HUES6 (cell line): Measurements from ENCODE around the gene GRB2.
"Not testable (repeated sequence)": the region's sequence is repeated elsewhere in the genome, so short reads cannot be mapped to it uniquely, and the experiment has no call there.

Experiments
- H3K27ac ChIP-seq: 2 replicates; pipeline ENCODE4 v1.7.0; 2013; ENCODE audit warnings: low read depth, mild to moderate bottlenecking, low read length, inconsistent platforms
- H3K27me3 ChIP-seq: 2 replicates; pipeline ENCODE4 v1.6.1; 2013; ENCODE audit warnings: low read length; ENCODE audit not compliant: control insufficient read depth, insufficient read depth
- H3K36me3 ChIP-seq: 2 replicates; pipeline ENCODE4 v1.6.1; 2013; ENCODE audit warnings: low read length; ENCODE audit not compliant: control insufficient read depth, insufficient read depth
- H3K4me1 ChIP-seq: 2 replicates; pipeline ENCODE4 v1.6.1; 2013; ENCODE audit warnings: low read length; ENCODE audit not compliant: control insufficient read depth, insufficient read depth
- H3K4me3 ChIP-seq: 2 replicates; pipeline ENCODE4 v1.5.1; 2013; ENCODE audit warnings: low read depth, low read length
- H3K9ac ChIP-seq: one replicate; pipeline ENCODE4 v1.6.1; 2013; ENCODE audit warnings: mild to moderate bottlenecking, low read length
- H3K9me3 ChIP-seq: 2 replicates; pipeline ENCODE4 v1.6.1; 2013; ENCODE audit warnings: low read depth, low read length; ENCODE audit not compliant: control insufficient read depth, insufficient read depth

The GRB2 gene

DNA sequence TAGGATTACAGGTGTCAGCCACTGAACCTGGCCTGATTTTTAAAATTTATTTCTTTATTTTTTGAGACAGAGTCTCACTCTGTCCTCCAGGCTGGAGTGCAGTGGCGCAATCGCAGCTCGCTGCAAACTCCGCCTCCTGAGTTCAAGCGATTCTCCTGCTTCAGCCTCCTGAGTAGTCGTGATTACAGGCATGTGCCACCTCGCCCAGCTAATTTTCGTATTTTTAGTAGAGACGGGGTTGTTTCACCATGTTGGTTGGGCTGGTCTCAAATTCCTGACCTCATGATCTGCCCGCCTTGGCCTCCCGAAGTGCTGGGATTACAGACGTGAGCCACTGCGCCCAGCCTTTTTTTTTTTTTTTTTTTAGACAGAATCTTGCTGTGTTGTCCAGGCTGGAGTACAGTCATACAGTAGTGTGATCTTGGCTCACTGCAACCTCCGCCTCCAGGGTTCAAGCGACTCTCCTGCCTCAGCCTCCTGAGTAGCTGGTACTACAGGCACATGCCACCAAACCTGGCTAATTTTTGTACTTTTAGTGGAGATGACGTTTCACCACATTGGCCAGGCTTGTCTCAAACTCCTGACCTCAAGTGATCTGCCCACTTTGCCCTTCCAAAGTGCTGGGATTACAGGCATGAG lies 112.5 kb downstream of the GRB2 start:
- not testable (repeated sequence) for H3K4me3 ChIP-seq, H3K9ac ChIP-seq, H3K27ac ChIP-seq, H3K9me3 ChIP-seq, H3K36me3 ChIP-seq, H3K4me1 ChIP-seq, H3K27me3 ChIP-seq

DNA sequence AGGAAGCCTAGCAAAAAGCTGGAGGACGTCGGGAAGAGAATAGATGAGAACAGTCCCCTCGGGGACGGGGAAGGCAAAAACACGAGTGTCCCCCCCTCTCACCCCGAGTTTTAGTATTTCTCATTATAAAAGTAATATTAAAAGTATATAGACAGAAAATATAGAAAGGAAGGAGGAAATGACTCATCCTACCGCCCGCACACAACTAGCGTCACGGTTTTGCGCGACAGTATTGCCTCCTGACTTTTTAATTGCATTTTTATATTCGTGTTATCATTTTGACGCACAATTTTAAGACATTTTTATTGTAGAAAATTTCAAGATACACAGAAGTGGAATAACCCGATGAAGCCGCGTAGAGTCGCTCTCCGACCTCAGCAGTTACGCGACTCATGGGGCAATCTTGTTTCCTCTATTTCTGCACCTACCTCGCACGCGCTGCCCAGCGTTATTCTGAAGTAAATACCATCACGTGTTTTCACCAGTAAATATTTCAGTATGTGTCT lies 115.6 kb downstream of the GRB2 start:
- peak overlapping the region; percentile 39 for H3K9ac ChIP-seq
- H3K4me1 ChIP-seq: 0 out of 2 replicates have a peak, but pooled peaks cover 4% of the 10 kb centered on the region
- no peak overlapping the region for H3K27ac ChIP-seq
- no peaks in the 10 kb centered on the region; the same call in 1 of the 2 replicates for H3K27me3 ChIP-seq
- H3K36me3 ChIP-seq: peaks cover 15% of the 10 kb centered on the region
- peak overlapping the region; percentile 89 for H3K4me3 ChIP-seq
- no peaks in the 10 kb centered on the region for H3K9me3 ChIP-seq

DNA sequence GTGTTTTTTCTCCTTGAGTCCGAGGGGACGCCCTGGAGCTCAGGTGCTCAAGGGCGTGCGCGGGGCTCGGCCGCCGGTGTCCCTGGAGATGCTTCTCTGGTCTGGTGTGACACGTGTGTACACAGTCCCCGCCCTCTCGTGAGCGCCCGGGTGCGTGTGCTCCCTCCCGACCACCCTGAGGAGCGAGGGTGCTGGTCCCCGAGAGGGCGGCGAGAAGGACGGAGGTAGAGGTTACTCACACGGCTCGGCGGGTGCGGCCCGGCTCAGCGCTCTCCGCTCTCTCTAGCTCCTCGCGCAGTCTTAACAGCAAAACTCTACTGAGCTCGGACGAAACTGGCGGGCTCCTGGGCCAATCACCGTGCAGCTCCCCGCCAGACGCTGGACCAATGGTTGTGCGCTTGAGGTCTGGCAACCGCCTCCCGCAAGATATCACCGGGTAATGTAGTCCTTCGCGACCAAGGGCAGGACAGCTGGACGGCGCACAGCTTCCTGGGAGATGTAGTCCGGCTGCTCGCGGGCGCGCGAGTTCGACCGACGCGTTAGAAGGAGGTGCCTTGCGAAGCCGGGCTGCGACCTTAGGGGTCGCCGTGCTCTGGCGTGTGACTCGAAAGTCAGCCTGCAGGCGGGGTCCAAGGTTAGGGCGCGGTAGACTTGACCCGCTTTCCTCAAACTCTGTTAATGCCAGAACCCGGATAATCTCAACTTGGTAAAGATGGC lies 116.2 kb downstream of the GRB2 start, which contains the start of gene SLC25A19:
Gene SLC25A19, minus strand, starts transcription at position 319 of the 717 bp plus-strand sequence. CDS start 2,669 bp downstream, outside the sequence.
- no peaks in the 10 kb centered on the region; the same call in 1 of the 2 replicates for H3K27me3 ChIP-seq
- peak within 1 kb of the TSS; percentile 89 for H3K4me3 ChIP-seq
- 0 out of 2 replicates have a peak, but pooled peaks cover 4% of the 10 kb centered on the region for H3K4me1 ChIP-seq
- peaks cover 15% of the 10 kb centered on the region for H3K36me3 ChIP-seq
- no peak within 1 kb of the TSS for H3K27ac ChIP-seq
- H3K9me3 ChIP-seq: no peaks in the 10 kb centered on the region
- H3K9ac ChIP-seq: peak within 1 kb of the TSS; percentile 70

DNA sequence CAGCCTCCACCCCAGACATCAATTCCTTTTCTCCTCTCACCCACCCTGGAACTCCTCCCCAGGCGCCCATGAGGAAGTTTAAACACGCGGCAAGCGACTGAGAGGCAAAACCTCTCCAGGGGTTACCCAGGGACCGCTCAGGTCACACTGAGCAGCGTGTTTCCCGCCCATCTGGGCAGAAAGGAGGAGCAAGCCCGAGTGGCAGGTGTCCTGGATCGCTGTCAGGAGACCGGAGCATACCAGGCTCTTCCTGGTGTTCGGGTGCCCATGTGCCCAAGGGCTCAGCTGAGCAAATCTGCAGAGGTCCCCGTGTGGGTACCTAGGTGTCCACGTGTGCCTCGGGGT lies 116.7 kb downstream of the GRB2 start:
- peak overlapping the region; percentile 70 for H3K9ac ChIP-seq
- H3K36me3 ChIP-seq: peaks cover 16% of the 10 kb centered on the region
- no peak overlapping the region for H3K27ac ChIP-seq
- H3K9me3 ChIP-seq: no peaks in the 10 kb centered on the region
- no peaks in the 10 kb centered on the region; the same call in 1 of the 2 replicates for H3K27me3 ChIP-seq
- 0 out of 2 replicates have a peak, but pooled peaks cover 4% of the 10 kb centered on the region for H3K4me1 ChIP-seq
- peak overlapping the region; percentile 89 for H3K4me3 ChIP-seq

DNA sequence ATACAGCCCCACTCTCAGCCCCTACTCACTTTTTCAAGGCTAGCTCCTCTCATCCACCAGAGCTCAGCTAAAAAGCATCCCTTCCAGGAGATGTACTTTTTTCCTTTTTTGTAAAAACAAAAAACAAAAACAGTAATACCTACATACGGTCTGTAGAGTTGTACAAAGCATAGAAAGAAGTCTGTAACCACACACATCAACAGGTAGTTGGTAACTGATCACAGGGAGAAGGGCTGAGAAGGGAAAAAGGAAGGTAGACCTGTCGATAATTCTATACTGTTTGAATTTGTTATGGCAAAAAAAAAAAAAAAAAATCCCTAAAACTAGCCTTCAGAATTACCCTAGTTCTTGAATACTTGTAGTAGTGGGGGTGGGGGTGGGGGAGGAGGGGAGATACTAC lies 117.1 kb downstream of the GRB2 start:
- peak overlapping the region; percentile 89 for H3K4me3 ChIP-seq
- no peaks in the 10 kb centered on the region for H3K9me3 ChIP-seq
- no peaks in the 10 kb centered on the region; the same call in 1 of the 2 replicates for H3K27me3 ChIP-seq
- 0 out of 2 replicates have a peak, but pooled peaks cover 4% of the 10 kb centered on the region for H3K4me1 ChIP-seq
- H3K9ac ChIP-seq: no peak overlapping the region
- H3K36me3 ChIP-seq: peaks cover 20% of the 10 kb centered on the region
- no peak overlapping the region for H3K27ac ChIP-seq

DNA sequence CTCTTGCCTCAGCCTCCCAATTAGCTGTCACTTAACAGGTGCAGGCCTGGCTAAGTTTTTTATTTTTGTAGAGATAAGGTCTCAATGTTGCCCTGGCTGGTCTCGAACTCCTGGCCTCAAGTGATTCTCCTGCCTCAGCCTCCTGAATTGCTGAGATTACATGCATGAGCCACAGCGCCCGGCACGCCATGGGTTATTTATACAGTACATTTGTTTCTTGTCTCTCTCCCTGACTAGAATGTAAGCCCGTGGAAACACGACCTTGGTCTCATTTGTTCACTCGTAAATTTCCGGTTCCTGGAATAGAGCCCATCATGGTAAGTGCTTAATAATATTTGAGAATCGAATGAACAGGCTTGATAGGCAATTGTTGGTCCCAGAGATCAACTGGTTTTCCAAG lies 118.3 kb downstream of the GRB2 start:
- H3K36me3 ChIP-seq: peaks cover 22% of the 10 kb centered on the region
- no peak overlapping the region for H3K4me3 ChIP-seq
- 0 out of 2 replicates have a peak, but pooled peaks cover 4% of the 10 kb centered on the region for H3K4me1 ChIP-seq
- no peak overlapping the region for H3K9ac ChIP-seq
- no peaks in the 10 kb centered on the region for H3K9me3 ChIP-seq
- H3K27ac ChIP-seq: no peak overlapping the region
- H3K27me3 ChIP-seq: no peaks in the 10 kb centered on the region; the same call in 1 of the 2 replicates

DNA sequence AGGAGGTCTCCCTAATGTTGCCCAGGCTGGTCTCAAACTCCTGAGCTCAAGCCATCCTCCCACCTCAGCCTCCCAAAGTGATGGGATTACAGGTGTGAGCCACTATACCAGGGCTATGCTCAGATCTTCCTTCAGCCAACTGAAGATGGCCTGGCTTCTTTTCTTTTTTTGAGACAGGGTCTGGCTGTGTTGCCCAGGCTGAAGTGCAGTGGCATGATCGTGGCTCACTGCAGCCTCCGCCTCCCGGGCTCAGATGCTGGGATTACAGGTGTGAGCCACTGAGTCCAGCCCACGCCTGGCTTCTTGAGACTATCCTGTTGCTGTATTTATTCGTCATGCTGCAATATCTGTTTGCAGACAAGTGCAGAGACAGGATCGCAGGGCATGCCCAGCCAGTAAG lies 120.4 kb downstream of the GRB2 start:
- peaks cover 27% of the 10 kb centered on the region for H3K36me3 ChIP-seq

DNA sequence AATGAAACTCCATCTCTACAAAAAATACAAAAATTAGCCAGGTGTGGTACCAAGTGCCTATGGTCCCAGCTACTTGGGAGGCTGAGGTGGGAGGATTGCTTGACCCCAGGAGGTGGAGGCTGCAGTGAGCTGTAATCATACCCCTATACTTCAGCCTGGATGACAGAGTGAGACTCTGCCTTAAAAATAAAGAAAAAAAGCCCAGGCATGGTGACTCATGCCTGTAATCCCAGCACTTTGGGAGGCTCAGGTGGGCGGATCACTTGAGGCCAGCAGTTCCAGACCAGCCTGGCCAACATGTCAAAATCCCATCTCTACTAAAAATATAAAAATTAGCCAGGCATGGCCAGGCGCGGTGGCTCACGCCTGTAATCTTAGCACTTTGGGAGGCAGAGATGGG lies 125.3 kb downstream of the GRB2 start:
- H3K27me3 ChIP-seq, H3K9me3 ChIP-seq, H3K9ac ChIP-seq, H3K27ac ChIP-seq, H3K4me3 ChIP-seq, H3K4me1 ChIP-seq: not testable (repeated sequence)
- peaks cover 26% of the 10 kb centered on the region for H3K36me3 ChIP-seq

More for the DNA sequence above, 120.4 kb downstream of the GRB2 start:
- Histone ChIP-seq H3K27ac (no peak overlapping the region), H3K4me3 (no peak overlapping the region), H3K27me3 (no peaks in the 10 kb centered on the region; the same call in 1 of the 2 replicates), H3K4me1 (0 out of 2 replicates have a peak, but pooled peaks cover 4% of the 10 kb centered on the region), H3K9me3 (no peaks in the 10 kb centered on the region), H3K9ac (peak overlapping the region; percentile 8)

DNA sequence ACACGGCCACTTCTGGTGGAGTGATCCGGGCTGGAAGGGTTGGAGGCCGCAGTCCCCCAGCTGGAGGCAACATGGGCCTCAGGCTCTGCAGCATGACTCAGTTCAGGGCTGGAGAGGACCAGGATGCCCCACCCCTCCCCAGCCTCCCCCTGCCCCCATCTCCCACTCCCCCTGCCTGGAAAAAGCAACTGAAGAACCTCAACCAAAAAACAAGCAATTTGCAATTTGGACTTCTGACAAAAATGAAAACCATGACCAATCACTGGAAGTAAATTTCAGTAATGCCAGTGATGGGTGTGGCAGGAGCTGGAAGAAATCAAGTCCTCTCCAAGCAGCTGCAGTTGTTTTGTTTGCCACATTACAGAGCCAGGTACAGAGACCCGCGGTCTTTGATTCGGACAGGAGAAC lies 127.8 kb downstream of the GRB2 start:
- Histone ChIP-seq H3K27ac (no peak overlapping the region), H3K4me1 (no peaks in the 10 kb centered on the region), H3K4me3 (no peak overlapping the region), H3K27me3 (no peaks in the 10 kb centered on the region), H3K9ac (no peak overlapping the region), H3K36me3 (peaks cover 31% of the 10 kb centered on the region), H3K9me3 (no peaks in the 10 kb centered on the region)

DNA sequence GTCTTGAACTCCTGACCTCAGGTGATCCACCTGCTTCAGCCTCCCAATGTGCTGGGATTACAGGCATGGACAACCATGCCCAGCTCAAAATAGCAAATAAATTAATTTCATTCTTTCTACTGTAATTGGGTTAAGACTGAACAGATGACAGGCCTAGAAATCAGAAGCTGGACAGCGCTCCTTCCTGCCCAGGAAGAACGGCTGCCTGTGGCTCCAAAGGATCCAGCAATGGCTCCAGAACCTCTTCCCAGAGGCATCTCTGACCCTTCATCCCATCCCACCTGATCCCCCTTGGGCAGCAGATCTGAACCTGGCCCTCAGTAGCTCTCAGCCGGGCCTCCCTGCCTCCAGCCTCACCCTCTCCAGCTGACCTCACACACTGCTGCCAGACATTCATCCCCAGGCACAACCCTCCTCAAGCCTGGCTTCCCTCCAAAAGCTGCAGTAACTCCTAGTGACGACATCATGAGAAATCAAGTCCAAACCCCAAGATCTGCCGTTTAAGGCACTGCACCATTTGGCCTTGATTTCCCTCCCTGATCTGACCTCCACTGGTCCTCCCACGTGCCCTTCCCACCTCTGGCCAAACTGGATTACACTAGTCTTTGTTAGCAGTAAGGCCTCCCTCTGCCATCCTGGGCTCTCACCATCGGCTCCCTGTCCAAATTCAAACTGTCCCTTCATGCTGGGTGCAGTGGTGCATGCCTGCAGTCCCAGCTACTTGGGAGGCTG lies 131.3 kb downstream of the GRB2 start:
- 0 out of 2 replicates have a peak, but pooled peaks cover 3% of the 10 kb centered on the region for H3K4me1 ChIP-seq
- peaks cover 26% of the 10 kb centered on the region for H3K36me3 ChIP-seq
- H3K9me3 ChIP-seq: no peaks in the 10 kb centered on the region
- H3K27me3 ChIP-seq: no peaks in the 10 kb centered on the region
- no peak overlapping the region for H3K9ac ChIP-seq
- no peak overlapping the region for H3K4me3 ChIP-seq
- no peak overlapping the region for H3K27ac ChIP-seq
